ENCODE data around the gene MMP24. TPM values are rescaled to one million over a fixed set of nuclear protein-coding genes. Genes with fewer than 3 reads are reported as not detected.

MMP24 gene
- total and polyA plus RNA-seq, 10 donors: 0.10 to 0.32 (median 0.18) TPM

DNA sequence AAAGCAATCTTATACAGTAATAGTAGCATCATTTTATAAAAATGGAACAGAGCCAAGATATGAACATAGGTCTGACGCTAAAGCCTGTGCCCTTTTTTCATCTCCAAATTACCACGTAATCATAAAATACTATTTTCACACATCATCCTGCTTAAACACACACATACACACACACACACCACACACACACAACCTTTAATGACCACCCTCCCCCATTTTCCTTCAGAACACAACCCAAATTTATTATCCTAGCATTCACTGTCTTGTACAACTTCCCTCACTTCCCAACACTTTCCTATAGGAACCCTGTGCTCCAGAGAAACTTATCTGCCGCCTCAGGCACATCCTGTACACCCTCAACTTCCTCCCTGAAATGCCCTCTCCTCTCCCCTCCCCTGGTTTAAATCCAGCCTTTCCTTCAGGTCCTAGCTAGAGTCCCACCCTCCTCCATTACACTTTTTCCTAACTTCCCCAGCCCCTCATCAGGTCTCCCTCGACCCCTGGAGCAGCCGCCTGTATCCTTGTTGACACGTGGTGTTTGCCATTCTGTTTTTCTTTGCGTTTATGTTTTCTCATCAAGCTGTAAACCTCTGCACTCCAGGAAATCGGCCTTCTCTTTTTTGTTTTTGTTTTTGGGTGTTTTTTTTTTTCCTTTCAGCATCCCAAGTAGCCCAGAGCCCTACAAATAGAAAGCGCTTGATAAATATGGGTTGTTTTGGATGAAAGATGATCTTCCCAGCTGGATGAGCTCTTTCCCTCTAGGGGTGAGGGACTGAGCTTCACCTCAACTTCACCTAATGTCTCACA, 968 bp upstream of the MMP24 start:
- H3K27ac ChIP-seq: no peak overlapping the region
- no peaks in the 10 kb centered on the region for H3K9me3 ChIP-seq
- 16 to 28% (median 21%) methylated on average over 9 of the region's 9 CpGs for WGBS, 5 donors
- peak overlapping the region in 2 of 8 donors; percentile 24 to 66 for H3K4me3 ChIP-seq
- H3K36me3 ChIP-seq: peaks cover 0 to 7% (median 0%) of the 10 kb centered on the region in 6 donors
- peaks cover 0 to 25% (median 9%) of the 10 kb centered on the region in 7 donors for H3K27me3 ChIP-seq (replicated peaks in 1 of 7)
- TF ChIP-seq POLR2AphosphoS5 (IDR thresholded peaks at IDR 0.05): peak in 1 of 3 donors; percentile 70
- TF ChIP-seq, protein P1, sequence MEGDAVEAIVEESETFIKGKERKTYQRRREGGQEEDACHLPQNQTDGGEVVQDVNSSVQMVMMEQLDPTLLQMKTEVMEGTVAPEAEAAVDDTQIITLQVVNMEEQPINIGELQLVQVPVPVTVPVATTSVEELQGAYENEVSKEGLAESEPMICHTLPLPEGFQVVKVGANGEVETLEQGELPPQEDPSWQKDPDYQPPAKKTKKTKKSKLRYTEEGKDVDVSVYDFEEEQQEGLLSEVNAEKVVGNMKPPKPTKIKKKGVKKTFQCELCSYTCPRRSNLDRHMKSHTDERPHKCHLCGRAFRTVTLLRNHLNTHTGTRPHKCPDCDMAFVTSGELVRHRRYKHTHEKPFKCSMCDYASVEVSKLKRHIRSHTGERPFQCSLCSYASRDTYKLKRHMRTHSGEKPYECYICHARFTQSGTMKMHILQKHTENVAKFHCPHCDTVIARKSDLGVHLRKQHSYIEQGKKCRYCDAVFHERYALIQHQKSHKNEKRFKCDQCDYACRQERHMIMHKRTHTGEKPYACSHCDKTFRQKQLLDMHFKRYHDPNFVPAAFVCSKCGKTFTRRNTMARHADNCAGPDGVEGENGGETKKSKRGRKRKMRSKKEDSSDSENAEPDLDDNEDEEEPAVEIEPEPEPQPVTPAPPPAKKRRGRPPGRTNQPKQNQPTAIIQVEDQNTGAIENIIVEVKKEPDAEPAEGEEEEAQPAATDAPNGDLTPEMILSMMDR (IDR thresholded peaks at IDR 0.05 in 8 of 11, conservative IDR thresholded peaks at IDR 0.05 in 3 of 11): no peak
- TF ChIP-seq POLR2A (IDR thresholded peaks at IDR 0.05): no peak
- intact Hi-C loops (cut with DNase I; ENCODE audit: low total_unique reads): no loop called here
- no peak for DNase-seq
- peaks cover 0 to 20% (median 2%) of the 10 kb centered on the region in 6 donors for H3K4me1 ChIP-seq

DNA sequence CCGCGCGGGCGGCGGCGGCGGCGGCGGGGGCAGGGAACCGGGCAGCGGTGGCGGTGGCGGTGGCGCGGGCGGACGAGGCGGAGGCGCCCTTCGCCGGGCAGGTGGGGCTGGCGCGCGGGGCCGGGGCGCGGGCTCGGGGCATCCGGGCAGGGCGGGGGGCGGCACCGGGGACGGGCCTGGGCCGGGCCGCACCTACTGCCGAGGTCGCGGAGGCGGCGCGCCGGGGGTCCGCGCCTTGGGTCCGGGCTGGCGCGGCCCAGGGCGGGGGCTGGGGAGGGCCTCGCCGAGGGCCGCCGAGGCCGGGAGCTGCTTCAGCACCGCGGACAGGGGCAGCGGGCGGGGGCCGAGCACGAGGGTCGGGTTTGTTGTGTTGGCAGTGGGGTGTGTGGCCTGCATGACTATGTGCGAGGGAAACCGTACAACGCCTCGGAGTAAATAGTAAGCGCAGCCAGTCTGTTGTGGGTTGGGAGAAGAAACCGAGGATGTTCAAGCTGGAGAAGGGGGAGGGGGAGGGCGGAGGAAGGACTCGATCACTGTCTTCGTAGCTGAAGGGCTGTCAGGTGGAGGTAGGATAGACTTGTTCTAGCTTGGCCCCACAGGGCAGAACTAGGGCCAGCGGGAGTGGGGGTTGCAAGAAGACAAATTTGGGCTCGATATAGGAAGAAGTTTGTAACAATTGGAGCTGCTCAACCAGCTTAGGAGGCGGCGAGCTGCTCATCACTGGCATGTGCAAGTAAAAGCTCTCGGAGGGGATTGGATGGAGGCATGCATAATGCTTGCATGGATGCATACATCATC, 593 bp downstream of the MMP24 start:
- intact Hi-C loops (cut with DNase I; ENCODE audit: low total_unique reads): no loop called here
- Histone ChIP-seq H3K36me3 (peaks cover 0 to 23% (median 0%) of the 10 kb centered on the region in 6 donors), H3K27ac (no peak overlapping the region), H3K4me3 (peak overlapping the region in 4 of 8 donors; percentile 13 to 66 (median 23)), H3K9me3 (no peaks in the 10 kb centered on the region), H3K4me1 (peaks cover 0 to 20% (median 2%) of the 10 kb centered on the region in 6 donors), H3K27me3 (replicated peaks in 1 of 7) (peaks cover 0 to 25% (median 9%) of the 10 kb centered on the region in 7 donors)
- peak; percentile 74 for DNase-seq
- WGBS, 5 donors: 9 to 27% (median 13%) methylated on average over 22 to 74 of the region's 74 CpGs
- TF ChIP-seq POLR2AphosphoS5 (IDR thresholded peaks at IDR 0.05) (peak in 1 of 3 donors; percentile 52), POLR2A (IDR thresholded peaks at IDR 0.05) (no peak)

DNA sequence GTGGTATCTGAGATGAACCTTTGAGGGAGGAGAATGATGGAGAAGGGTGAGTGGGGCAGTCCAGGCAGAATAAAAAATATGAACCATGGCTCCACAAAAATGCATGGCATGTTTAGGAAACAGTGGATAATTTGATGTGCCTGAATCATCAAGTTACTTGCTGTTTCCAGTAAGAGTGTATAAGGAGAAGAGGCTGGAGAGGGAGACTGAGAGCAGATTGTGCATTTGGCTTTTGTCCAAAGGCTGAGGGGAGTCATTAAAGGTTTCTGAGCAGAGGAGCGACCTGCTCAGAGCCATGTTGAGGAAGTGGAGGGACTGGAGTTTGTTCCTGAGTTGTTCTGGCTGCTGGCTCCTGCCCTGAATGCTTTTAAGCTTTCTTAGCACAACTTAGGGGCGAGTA, 6.1 kb downstream of the MMP24 start:
- Histone ChIP-seq H3K27ac (no peak overlapping the region), H3K9me3 (no peaks in the 10 kb centered on the region), H3K4me1 (peaks cover 0 to under 1% (median 0%) of the 10 kb centered on the region in 6 donors), H3K27me3 (replicated peaks in 1 of 7) (peaks cover 0 to 5% (median 2%) of the 10 kb centered on the region in 7 donors), H3K4me3 (no peak overlapping the region), H3K36me3 (peaks cover 0 to 71% (median 3%) of the 10 kb centered on the region in 6 donors)
- WGBS, 5 donors: 74 to 86% (median 81%) methylated on average over 2 of the region's 2 CpGs
- intact Hi-C loops (cut with DNase I; ENCODE audit: low total_unique reads): no loop called here
- TF ChIP-seq, protein P1 (IDR thresholded peaks at IDR 0.05 in 8 of 11, conservative IDR thresholded peaks at IDR 0.05 in 3 of 11): no peak
- no peak for TF ChIP-seq POLR2AphosphoS5 (IDR thresholded peaks at IDR 0.05)
- TF ChIP-seq POLR2A (IDR thresholded peaks at IDR 0.05): no peak
- DNase-seq: no peak

DNA sequence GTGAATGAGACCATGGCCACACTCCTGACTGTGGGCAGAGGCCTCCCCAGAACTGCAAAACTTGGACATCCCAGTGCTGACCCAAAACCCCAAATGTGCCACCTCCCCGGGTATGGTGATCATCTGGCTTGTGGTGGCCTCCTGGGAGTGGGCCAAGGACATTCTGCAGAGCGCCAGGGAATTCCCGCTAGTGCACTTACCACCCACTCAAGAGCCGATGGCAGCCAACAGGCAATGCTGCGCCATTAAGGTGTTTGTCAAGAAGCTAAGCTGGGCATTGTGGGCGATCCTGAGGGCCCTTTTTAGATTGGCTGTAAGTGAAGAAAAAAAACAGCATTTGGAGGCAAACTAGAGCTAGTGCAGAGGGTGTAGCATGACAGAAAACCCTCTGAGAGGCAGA, 9.4 kb downstream of the MMP24 start:
- Histone ChIP-seq H3K4me1 (peaks cover 0 to 17% (median 0%) of the 10 kb centered on the region in 6 donors), H3K27ac (no peak overlapping the region), H3K27me3 (replicated peaks in 1 of 7) (no peaks in the 10 kb centered on the region), H3K4me3 (no peak overlapping the region), H3K36me3 (peaks cover 0 to 68% (median 3%) of the 10 kb centered on the region in 6 donors), H3K9me3 (no peaks in the 10 kb centered on the region)
- TF ChIP-seq POLR2A (IDR thresholded peaks at IDR 0.05) (no peak), POLR2AphosphoS5 (IDR thresholded peaks at IDR 0.05) (no peak)
- TF ChIP-seq, protein P1 (IDR thresholded peaks at IDR 0.05 in 8 of 11, conservative IDR thresholded peaks at IDR 0.05 in 3 of 11): no peak
- no peak for DNase-seq
- intact Hi-C loops (cut with DNase I; ENCODE audit: low total_unique reads): no loop called here
- 75 to 94% (median 89%) methylated on average over 6 of the region's 6 CpGs for WGBS, 5 donors

Measured in spleen (tissue), 11 donors.